Lung (tissue), 12 donors: ENCODE measurements around the gene OR2T11. TPM values are rescaled to one million over a fixed set of nuclear protein-coding genes. Genes with fewer than 3 reads are reported as not detected.

Experiments used
- ATAC-seq: fragments of 200-7000 bp; cut with Tn5 transposase; one replicate; pipeline ENCODE4 v1.9.1; 2020; ENCODE audit warnings: moderate number of reproducible peaks; ENCODE audit not compliant: insufficient read depth, low FRiP score
- DNase-seq, 3 donors: peaks; one replicate each; pipeline ENCODE4 v3.0.0-alpha.2; 2013 to 2017
- H3K27ac ChIP-seq, 2 donors: one replicate each; pipeline ENCODE4 v1.5.1; 2013; ENCODE audit warnings: mild to moderate bottlenecking in 2 of 2, moderate library complexity in 2 of 2, control low read depth in 1 of 2, inconsistent platforms in 1 of 2, low read depth in 1 of 2, low read length in 1 of 2
- H3K27me3 ChIP-seq, 3 donors: one replicate each; pipeline ENCODE4 v1.5.1; 2013; ENCODE audit warnings: low read length in 2 of 3; ENCODE audit not compliant: control insufficient read depth in 3 of 3, insufficient read depth in 3 of 3
- H3K36me3 ChIP-seq, 4 donors: one replicate each; pipeline ENCODE4 v1.5.1; 2013; ENCODE audit warnings: low read length in 4 of 4, mild to moderate bottlenecking in 1 of 4, moderate library complexity in 1 of 4; ENCODE audit not compliant: control insufficient read depth in 4 of 4, insufficient read depth in 4 of 4
- H3K4me1 ChIP-seq, 5 donors: one replicate each; pipeline ENCODE4 v1.5.1; 2013; ENCODE audit warnings: low read length in 5 of 5, mild to moderate bottlenecking in 2 of 5, moderate library complexity in 1 of 5; ENCODE audit not compliant: control insufficient read depth in 5 of 5, insufficient read depth in 5 of 5
- H3K4me3 ChIP-seq: one replicate; pipeline ENCODE4 v1.5.1; 2013; ENCODE audit warnings: mild to moderate bottlenecking, control low read depth, moderate library complexity
- H3K9ac ChIP-seq, 2 donors: one replicate each; pipeline ENCODE4 v1.5.1; 2013; ENCODE audit warnings: low read length in 2 of 2, control low read depth in 1 of 2; ENCODE audit not compliant: insufficient read depth in 1 of 2
- H3K9me3 ChIP-seq, 4 donors: one replicate each; pipeline ENCODE4 v1.5.1; 2013; ENCODE audit warnings: low read length in 3 of 4, mild to moderate bottlenecking in 1 of 4, moderate library complexity in 1 of 4; ENCODE audit not compliant: control insufficient read depth in 4 of 4, insufficient read depth in 3 of 4
- CTCF ChIP-seq: IDR thresholded peaks from 2 replicates; pipeline ENCODE4 v1.5.1; 2012; ENCODE audit warnings: mild to moderate bottlenecking; ENCODE audit errors: control extremely low read depth, extremely low read depth
- WGBS, 2 donors: extraction: QIAGEN DNeasy Blood & Tissue Kit; methylation state at CpG; one replicate each; pipeline ENCODE4 v1.1.7; 2013; 5-methylcytosine and 5-hydroxymethylcytosine counted together
- polyA plus RNA-seq, 2 donors: library from polyadenylated mRNA; stranded (reverse); fragments of 200-250 nt; gene quantifications; one replicate each; pipeline ENCODE4 v1.2.1, GENCODE V29; 2013
- total RNA-seq, 2 donors: library from RNA; depleted of rRNA in 1 of 2; stranded (reverse); fragments of >200 nt in 1 of 2; gene quantifications; one replicate each; pipeline ENCODE4 v1.2.1, GENCODE V29; 2014 to 2021
- donor health status: control.
- donor health status: control.
- donor health status: Bipolar disorder and iron deficiency.
- donor health status: healthy.
- donor health status: DM: yes; HTN: yes; CAD: no.

Gene OR2T11
- total and polyA plus RNA-seq, 4 donors: not detected

DNA sequence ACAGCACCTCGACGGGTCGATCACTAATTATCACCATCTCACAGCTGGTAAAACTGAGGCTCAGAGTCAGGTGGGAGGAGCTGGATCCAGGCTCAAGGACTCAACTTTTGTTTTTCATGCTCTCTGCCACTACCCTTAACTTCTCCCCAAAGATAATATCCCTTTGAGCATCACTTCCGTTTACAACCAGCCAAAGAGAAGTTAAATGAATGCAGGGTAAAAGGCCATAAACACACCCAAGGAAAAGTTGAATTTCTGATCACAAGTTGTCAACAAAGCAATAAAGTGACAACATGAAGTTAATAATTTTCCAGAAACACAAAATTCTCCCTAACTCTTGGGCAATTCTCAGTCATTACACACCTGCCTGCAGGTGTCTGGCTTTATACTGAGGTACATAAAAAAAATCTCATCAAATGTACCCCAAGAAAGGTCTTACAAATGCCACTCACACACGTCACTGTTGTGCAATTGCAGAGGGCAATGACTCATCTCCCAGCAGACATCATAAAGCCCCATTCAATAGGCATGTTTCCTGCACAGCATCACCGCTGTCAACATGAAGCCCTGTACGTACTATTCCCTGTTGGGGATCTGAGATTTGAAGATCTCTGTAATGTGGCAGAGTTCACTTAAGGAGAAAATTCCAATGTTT, 3.4 kb downstream of the OR2T11 start:
- no peaks in the 10 kb centered on the region for H3K9me3 ChIP-seq
- ATAC-seq (no peak), DNase-seq (no peak)
- H3K27me3 ChIP-seq: no peaks in the 10 kb centered on the region
- WGBS, 2 donors: 66 to 75% methylated on average over 7 of the region's 7 CpGs
- no peaks in the 10 kb centered on the region for H3K4me1 ChIP-seq
- no peak for TF ChIP-seq CTCF
- no peaks in the 10 kb centered on the region for H3K36me3 ChIP-seq
- no peak overlapping the region for H3K27ac ChIP-seq
- H3K4me3 ChIP-seq: no peak overlapping the region
- H3K9ac ChIP-seq: no peak overlapping the region

GRCh38 chr1:248630551-248630950, 4.3 kb downstream of the OR2T11 start:
- H3K27ac ChIP-seq: no peak overlapping the region
- ATAC-seq: no peak
- H3K36me3 ChIP-seq: no peaks in the 10 kb centered on the region
- no peak for TF ChIP-seq CTCF
- no peaks in the 10 kb centered on the region for H3K27me3 ChIP-seq
- WGBS, 2 donors: 78 to 93% methylated on average over 2 of the region's 2 CpGs
- H3K9me3 ChIP-seq: no peaks in the 10 kb centered on the region
- no peak overlapping the region for H3K9ac ChIP-seq
- H3K4me1 ChIP-seq: no peaks in the 10 kb centered on the region
- no peak overlapping the region for H3K4me3 ChIP-seq
- no peak for DNase-seq

- TF ChIP-seq CTCF: no peak
- H3K27me3 ChIP-seq: no peaks in the 10 kb centered on the region
- no peak overlapping the region for H3K4me3 ChIP-seq
- DNase-seq (no peak), ATAC-seq (no peak)
- H3K4me1 ChIP-seq: no peaks in the 10 kb centered on the region
- H3K27ac ChIP-seq: no peak overlapping the region
- no peaks in the 10 kb centered on the region for H3K36me3 ChIP-seq
- 82 to 91% methylated on average over 9 of the region's 9 CpGs for WGBS, 2 donors
- H3K9me3 ChIP-seq: no peaks in the 10 kb centered on the region
- H3K9ac ChIP-seq: no peak overlapping the region
Observed at GRCh38 chr1:248627971-248628844, 6.7 kb downstream of the OR2T11 start.
